HUES64 (cell line): ENCODE results near the gene TMEM51. TPM values are rescaled to one million over a fixed set of nuclear protein-coding genes. Genes with fewer than 3 reads are reported as not detected.
A peak's percentile ranks its signal among the peaks of the same experiment; 100 is the strongest.

Source experiments
- H3K27ac ChIP-seq: 2 replicates; pipeline ENCODE4 v1.7.0; 2013; ENCODE audit warnings: low read depth, low read length, inconsistent platforms
- H3K27me3 ChIP-seq: 2 replicates; pipeline ENCODE4 v1.6.1; 2013; ENCODE audit warnings: mild to moderate bottlenecking, low read length; ENCODE audit not compliant: insufficient read depth
- H3K36me3 ChIP-seq: 2 replicates; pipeline ENCODE4 v1.6.1; 2013; ENCODE audit warnings: mild to moderate bottlenecking, low read length; ENCODE audit not compliant: insufficient read depth
- H3K4me1 ChIP-seq: 2 replicates; pipeline ENCODE4 v1.6.1; 2013; ENCODE audit warnings: mild to moderate bottlenecking, low read length, moderate library complexity; ENCODE audit not compliant: insufficient read depth
- H3K4me3 ChIP-seq: 2 replicates; pipeline ENCODE4 v1.5.1; 2013; ENCODE audit warnings: mild to moderate bottlenecking, low read length, moderate library complexity
- H3K9ac ChIP-seq: 2 replicates; pipeline ENCODE4 v1.6.1; 2013; ENCODE audit warnings: mild to moderate bottlenecking, low read depth, low read length
- H3K9me3 ChIP-seq: 2 replicates; pipeline ENCODE4 v1.6.1; 2013; ENCODE audit warnings: low read depth, low read length; ENCODE audit not compliant: insufficient read depth
- WGBS: fragments of 150-250, 120-280 bp; methylation state at CpG from one replicate; pipeline ENCODE4 v1.1.7; 2013; ENCODE audit warnings: missing lambda C conversion rate; 5-methylcytosine and 5-hydroxymethylcytosine counted together
- polyA plus RNA-seq, 2 experiments: library from polyadenylated mRNA; stranded (reverse); fragments of 50-300 nt; gene quantifications; one replicate each; pipeline ENCODE4 v1.2.3, GENCODE V29; 2013

The TMEM51 gene
- 5.6 TPM for polyA plus RNA-seq (2013, experiment 1 of 2)
- polyA plus RNA-seq (2013, experiment 2 of 2), result 6.5 TPM

GRCh38 chr1:15153184-15153841 lies at the start of gene TMEM51:
Gene TMEM51 (plus strand): TSS chr1:15153747. CDS start chr1:15215088, 61,341 bp downstream.
- peak within 1 kb of the TSS; percentile 69 for H3K9ac ChIP-seq
- no peaks in the 10 kb centered on the region for H3K9me3 ChIP-seq

DNA sequence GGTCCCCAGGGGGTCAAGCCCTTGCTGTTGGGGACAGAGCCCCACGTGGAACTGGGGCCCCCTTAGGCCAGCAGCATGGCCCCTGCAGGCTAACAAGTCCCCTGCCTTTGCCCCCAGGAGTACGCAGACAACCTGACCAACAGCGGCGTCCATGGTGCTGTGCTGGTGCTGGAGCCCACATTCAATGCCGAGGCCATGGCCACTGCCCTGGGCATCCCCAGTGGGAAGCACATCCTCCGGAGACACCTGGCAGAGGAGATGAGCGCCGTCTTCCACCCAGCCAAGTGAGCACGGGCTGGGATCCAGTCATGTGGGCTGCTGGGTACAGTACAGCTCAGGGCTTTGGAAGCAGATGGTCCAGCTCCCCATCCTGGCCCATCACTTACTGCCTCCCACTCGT lies 49.6 kb upstream of the TMEM51 start:
- H3K36me3 ChIP-seq, result no peaks in the 10 kb centered on the region
- WGBS, result 83% methylated on average over 10 of the region's 10 CpGs
- H3K9me3 ChIP-seq, result no peaks in the 10 kb centered on the region
- H3K27ac ChIP-seq, result no peak overlapping the region
- peaks cover 12% of the 10 kb centered on the region for H3K27me3 ChIP-seq
- peaks cover 9% of the 10 kb centered on the region; the same call in 1 of the 2 replicates for H3K4me1 ChIP-seq
- no peak overlapping the region for H3K9ac ChIP-seq
- H3K4me3 ChIP-seq, result no peak overlapping the region

More at GRCh38 chr1:15153184-15153841, at the start of gene TMEM51:
- no peaks in the 10 kb centered on the region for H3K36me3 ChIP-seq
- H3K4me1 ChIP-seq, result peaks cover 10% of the 10 kb centered on the region; the same call in 1 of the 2 replicates
- H3K27me3 ChIP-seq, result peaks cover 45% of the 10 kb centered on the region
- WGBS, result under 1% methylated on average over 48 of the region's 56 CpGs
- no peak within 1 kb of the TSS for H3K27ac ChIP-seq
- H3K4me3 ChIP-seq, result peak within 1 kb of the TSS; percentile 82

- no peak overlapping the region for H3K4me3 ChIP-seq
- no peak overlapping the region for H3K9ac ChIP-seq
- no peak overlapping the region for H3K27ac ChIP-seq
- H3K36me3 ChIP-seq, result no peaks in the 10 kb centered on the region
- H3K4me1 ChIP-seq, result peaks cover 9% of the 10 kb centered on the region; the same call in 1 of the 2 replicates
- H3K27me3 ChIP-seq, result peaks cover 12% of the 10 kb centered on the region
- H3K9me3 ChIP-seq, result no peaks in the 10 kb centered on the region
Observed at GRCh38 chr1:15104768-15105167, 48.8 kb upstream of the TMEM51 start.

- Histone ChIP-seq H3K4me3 (no peak overlapping the region), H3K36me3 (no peaks in the 10 kb centered on the region), H3K9me3 (no peaks in the 10 kb centered on the region), H3K9ac (no peak overlapping the region), H3K27ac (no peak overlapping the region), H3K27me3 (peaks cover under 1% of the 10 kb centered on the region; the same call in 1 of the 2 replicates), H3K4me1 (peaks cover 12% of the 10 kb centered on the region; the same call in 1 of the 2 replicates)
- 83% methylated on average over 6 of the region's 7 CpGs for WGBS
Observed at GRCh38 chr1:15106608-15107007, 46.9 kb upstream of the TMEM51 start.

DNA sequence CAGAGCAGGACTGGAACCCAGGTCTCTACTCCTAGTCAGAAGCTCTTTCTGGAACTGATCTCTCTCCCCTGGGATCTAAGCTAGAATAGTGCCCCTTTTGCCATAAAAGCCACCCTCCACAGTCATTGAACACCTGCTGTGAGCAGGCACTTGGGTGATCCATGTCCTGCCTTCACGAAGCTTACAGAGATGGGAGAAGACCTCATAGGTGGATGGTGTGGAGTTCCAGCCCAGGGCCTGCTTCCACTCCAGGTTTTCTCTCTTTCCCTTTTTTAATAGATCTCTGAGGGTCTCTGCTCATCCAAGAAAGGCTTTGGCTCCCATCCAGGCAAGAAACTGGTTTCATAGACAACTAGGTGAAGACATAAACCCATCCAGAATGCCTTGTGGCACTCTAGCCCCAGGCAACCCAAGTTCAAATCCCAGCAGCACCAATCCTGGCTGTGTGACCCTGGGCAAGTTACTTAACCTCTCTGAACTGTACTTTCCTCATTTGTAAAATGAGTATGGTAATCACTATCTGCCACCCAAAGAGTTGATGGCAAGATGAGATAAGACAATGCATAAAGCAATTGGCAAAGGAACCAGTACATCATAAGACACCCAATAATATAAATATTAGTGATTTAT lies 46.4 kb upstream of the TMEM51 start:
- no peaks in the 10 kb centered on the region for H3K27me3 ChIP-seq
- WGBS, result 86% methylated on average over 1 of the region's 1 CpG
- no peaks in the 10 kb centered on the region for H3K9me3 ChIP-seq

GRCh38 chr1:15107911-15108310 lies 45.6 kb upstream of the TMEM51 start:
- Histone ChIP-seq H3K9me3 (no peaks in the 10 kb centered on the region), H3K4me3 (no peak overlapping the region), H3K36me3 (no peaks in the 10 kb centered on the region), H3K4me1 (peaks cover 25% of the 10 kb centered on the region; the same call in 1 of the 2 replicates), H3K27ac (no peak overlapping the region), H3K9ac (no peak overlapping the region), H3K27me3 (no peaks in the 10 kb centered on the region)
- 34% methylated on average over 3 of the region's 4 CpGs for WGBS

More for the DNA sequence above, 46.4 kb upstream of the TMEM51 start:
- Histone ChIP-seq H3K27ac (no peak overlapping the region), H3K36me3 (no peaks in the 10 kb centered on the region), H3K9ac (no peak overlapping the region), H3K4me1 (peaks cover 17% of the 10 kb centered on the region; the same call in 1 of the 2 replicates), H3K4me3 (no peak overlapping the region)

DNA sequence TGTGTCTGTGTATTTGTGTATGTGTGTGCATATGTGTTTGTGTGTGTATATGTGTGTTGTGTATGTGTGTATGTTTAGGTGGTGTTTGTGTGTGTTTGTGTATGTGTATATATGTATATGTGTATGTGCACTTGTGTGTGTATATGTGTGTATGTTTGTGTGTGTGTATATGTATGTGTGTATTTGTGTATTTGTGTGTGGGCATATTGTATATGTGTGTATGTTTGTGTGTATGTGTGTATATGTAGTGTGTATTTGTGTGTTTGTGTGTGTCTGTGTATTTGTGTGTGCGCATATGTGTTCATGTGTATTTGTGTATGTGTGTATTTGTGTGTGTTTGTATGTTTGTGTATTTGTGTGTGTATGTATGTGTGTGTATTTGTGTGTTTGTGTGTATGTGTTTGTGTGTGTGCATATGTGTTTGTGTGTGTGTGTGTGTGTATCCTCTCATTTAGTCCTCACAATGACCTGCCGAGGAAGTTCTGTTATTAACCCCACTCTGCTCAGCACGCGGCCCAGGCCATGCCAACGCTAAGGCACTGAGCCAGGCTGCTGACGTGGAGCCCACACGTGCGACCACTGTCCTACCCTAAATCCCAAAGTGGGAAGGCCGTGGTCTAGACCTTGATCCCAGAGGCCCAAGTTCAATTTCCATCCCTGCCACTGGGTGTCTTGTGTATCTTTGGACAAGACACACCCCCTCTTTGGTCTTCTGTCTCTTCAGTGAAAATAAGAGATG lies 43.2 kb upstream of the TMEM51 start:
- Histone ChIP-seq H3K9me3 (no peaks in the 10 kb centered on the region), H3K27ac (no peak overlapping the region)
- WGBS, result 88% methylated on average over 9 of the region's 9 CpGs

DNA sequence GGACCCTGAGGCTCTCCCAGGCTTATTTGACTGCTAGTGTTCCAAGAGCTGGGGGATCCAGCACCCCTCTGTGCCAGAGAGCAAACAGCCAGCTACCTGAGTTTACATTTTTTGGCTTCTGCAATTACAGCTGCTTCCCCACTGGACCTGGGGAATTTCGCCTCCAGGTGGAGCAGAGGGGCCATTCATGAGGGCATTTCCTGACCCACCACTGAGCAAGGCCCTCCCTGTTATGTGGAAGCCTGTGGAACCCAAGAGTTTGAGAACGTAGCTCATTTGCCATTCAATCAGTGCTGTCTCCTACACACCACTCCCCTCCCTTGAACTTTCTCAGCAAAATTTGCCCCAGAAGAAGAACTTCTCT lies 42.7 kb upstream of the TMEM51 start:
- no peaks in the 10 kb centered on the region for H3K36me3 ChIP-seq
- no peak overlapping the region for H3K27ac ChIP-seq
- WGBS, result 51% methylated on average over 2 of the region's 2 CpGs
- H3K4me3 ChIP-seq, result no peak overlapping the region
- no peaks in the 10 kb centered on the region for H3K27me3 ChIP-seq
- peaks cover 27% of the 10 kb centered on the region; the same call in 1 of the 2 replicates for H3K4me1 ChIP-seq
- no peaks in the 10 kb centered on the region for H3K9me3 ChIP-seq
- H3K9ac ChIP-seq, result no peak overlapping the region

More for the DNA sequence above, 43.2 kb upstream of the TMEM51 start:
- no peaks in the 10 kb centered on the region for H3K27me3 ChIP-seq
- no peak overlapping the region for H3K9ac ChIP-seq
- no peak overlapping the region for H3K4me3 ChIP-seq
- no peaks in the 10 kb centered on the region for H3K36me3 ChIP-seq
- H3K4me1 ChIP-seq, result peaks cover 27% of the 10 kb centered on the region; the same call in 1 of the 2 replicates

DNA sequence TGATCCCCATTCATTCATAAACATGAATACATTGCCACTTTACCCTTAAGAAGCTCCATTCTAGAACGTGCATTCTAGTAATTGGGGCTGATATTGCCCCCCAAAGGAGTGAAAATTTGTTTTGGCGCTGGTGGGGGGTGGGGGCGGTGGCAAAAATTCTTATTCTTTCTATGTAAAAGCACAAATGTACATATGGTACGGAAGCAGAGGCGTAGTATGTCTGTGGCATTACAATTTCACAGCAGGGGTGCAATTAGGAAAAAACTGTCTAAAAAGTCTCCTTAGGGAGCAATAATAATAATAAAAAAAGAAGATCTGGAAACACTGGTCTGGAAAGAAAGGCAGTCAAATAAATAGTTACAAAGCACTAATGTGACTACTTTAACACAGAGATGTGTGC lies 40.4 kb upstream of the TMEM51 start:
- Histone ChIP-seq H3K27me3 (0 out of 2 replicates have a peak, but pooled peaks cover 2% of the 10 kb centered on the region), H3K27ac (no peak overlapping the region), H3K4me1 (peaks cover 20% of the 10 kb centered on the region; the same call in 1 of the 2 replicates), H3K36me3 (no peaks in the 10 kb centered on the region), H3K4me3 (no peak overlapping the region), H3K9me3 (no peaks in the 10 kb centered on the region), H3K9ac (no peak overlapping the region)
- 81% methylated on average over 5 of the region's 5 CpGs for WGBS

DNA sequence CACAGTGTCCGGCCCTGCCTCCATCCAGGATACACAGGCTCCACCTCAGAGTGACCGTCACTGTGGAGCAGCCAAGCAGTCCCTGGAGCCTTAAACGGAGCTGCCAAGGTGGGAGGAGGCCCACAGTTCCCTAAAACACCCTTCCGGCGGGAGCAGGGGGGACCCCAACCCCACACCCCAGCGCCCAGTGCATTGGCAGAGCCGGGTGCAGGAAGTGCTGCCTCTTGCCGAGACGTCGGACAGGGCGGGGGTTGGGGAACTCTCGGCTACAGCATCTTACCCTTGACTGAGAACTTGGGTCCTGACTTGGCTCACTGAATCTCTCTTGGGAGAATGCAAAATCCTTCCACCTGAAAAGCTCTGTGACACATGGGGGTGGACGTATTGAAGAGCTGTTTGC lies 38.7 kb upstream of the TMEM51 start:
- no peak overlapping the region for H3K9ac ChIP-seq
- no peaks in the 10 kb centered on the region for H3K36me3 ChIP-seq
- H3K4me3 ChIP-seq, result no peak overlapping the region
- no peak overlapping the region for H3K27ac ChIP-seq
- H3K9me3 ChIP-seq, result no peaks in the 10 kb centered on the region
- 88% methylated on average over 13 of the region's 13 CpGs for WGBS
- H3K4me1 ChIP-seq, result peaks cover 18% of the 10 kb centered on the region; the same call in 1 of the 2 replicates
- H3K27me3 ChIP-seq, result 0 out of 2 replicates have a peak, but pooled peaks cover 2% of the 10 kb centered on the region
